Astrocyte (in vitro differentiated cells and primary cell): ENCODE data around the gene COL18A1. TPM values are rescaled to one million over a fixed set of nuclear protein-coding genes. Genes with fewer than 3 reads are reported as not detected.
A peak's percentile ranks its signal among the peaks of the same experiment; 100 is the strongest.

ENCODE experiments used
- DNase-seq: peaks from one replicate; pipeline ENCODE4 v3.0.0-alpha.2; 2010; ENCODE audit warnings: low read depth
- FAIRE-seq: peaks from 2 replicates; lab custom pipeline; 2011; peaks lifted over from hg19 to GRCh38; lab: Jason Lieb, UNC
- H2AFZ ChIP-seq: 2 replicates; pipeline ENCODE4 v1.6.0; 2012; ENCODE audit warnings: low read depth, low read length, inconsistent platforms
- H3K27ac ChIP-seq: 2 replicates; pipeline ENCODE4 v1.5.1; 2011; ENCODE audit warnings: low read depth, low read length, inconsistent platforms
- H3K27me3 ChIP-seq: 2 replicates; pipeline ENCODE4 v1.6.0; 2011; ENCODE audit warnings: low read length, inconsistent platforms; ENCODE audit not compliant: insufficient read depth
- H3K36me3 ChIP-seq: 2 replicates; pipeline ENCODE4 v1.5.1; 2011; ENCODE audit warnings: low read length, inconsistent platforms; ENCODE audit not compliant: insufficient read depth
- H3K4me1 ChIP-seq: 2 replicates; pipeline ENCODE4 v1.5.1; 2011; ENCODE audit warnings: low read length, inconsistent platforms; ENCODE audit not compliant: insufficient read depth
- H3K4me2 ChIP-seq: 2 replicates; pipeline ENCODE4 v1.6.0; 2012; ENCODE audit warnings: low read length, inconsistent platforms
- H3K4me3 ChIP-seq: 2 replicates; pipeline ENCODE4 v1.5.1; 2011; ENCODE audit warnings: low read depth, mild to moderate bottlenecking, low read length, inconsistent platforms; ENCODE audit not compliant: insufficient read depth
- H3K79me2 ChIP-seq: 2 replicates; pipeline ENCODE4 v1.6.0; 2012; ENCODE audit warnings: mild to moderate bottlenecking, low read length, inconsistent platforms; ENCODE audit not compliant: insufficient read depth
- H3K9ac ChIP-seq: 2 replicates; pipeline ENCODE4 v1.6.0; 2012; ENCODE audit warnings: mild to moderate bottlenecking, low read length, inconsistent platforms
- H3K9me3 ChIP-seq: 2 replicates; pipeline ENCODE4 v1.5.1; 2012; ENCODE audit warnings: low read depth, mild to moderate bottlenecking, low read length, inconsistent platforms; ENCODE audit not compliant: insufficient read depth
- H4K20me1 ChIP-seq: 2 replicates; pipeline ENCODE4 v1.6.0; 2012; ENCODE audit warnings: low read length, inconsistent platforms; ENCODE audit not compliant: insufficient read depth
- H3K27ac Mint-ChIP-seq: one replicate; pipeline ENCODE4 v1.8.0; 2021; ENCODE audit warnings: mild to moderate bottlenecking, mixed read lengths; ENCODE audit not compliant: unreplicated experiment
- H3K27me3 Mint-ChIP-seq: one replicate; pipeline ENCODE4 v1.8.0; 2021; ENCODE audit warnings: low read depth, mixed read lengths; ENCODE audit not compliant: unreplicated experiment
- H3K36me3 Mint-ChIP-seq: one replicate; pipeline ENCODE4 v1.8.0; 2021; ENCODE audit warnings: low read depth, mixed read lengths; ENCODE audit not compliant: unreplicated experiment
- H3K4me1 Mint-ChIP-seq: one replicate; pipeline ENCODE4 v1.8.0; 2021; ENCODE audit warnings: low read depth, mixed read lengths; ENCODE audit not compliant: unreplicated experiment
- H3K4me3 Mint-ChIP-seq: one replicate; pipeline ENCODE4 v1.8.0; 2021; ENCODE audit warnings: mild to moderate bottlenecking, moderate library complexity, mixed read lengths; ENCODE audit not compliant: unreplicated experiment
- H3K9me3 Mint-ChIP-seq: one replicate; pipeline ENCODE4 v1.8.0; 2021; ENCODE audit warnings: mild to moderate bottlenecking, mixed read lengths; ENCODE audit not compliant: unreplicated experiment
- EZH2 ChIP-seq: IDR thresholded peaks from 2 replicates; pipeline ENCODE4 v1.6.1; 2012; ENCODE audit warnings: mild to moderate bottlenecking, low read length, inconsistent platforms; ENCODE audit not compliant: insufficient read depth
- total RNA-seq: library from RNA; stranded (reverse); gene quantifications from 2 replicates; pipeline ENCODE4 v1.2.1, GENCODE V29; 2021
- TF ChIP-seq, protein P1 (sequence below): IDR thresholded peaks from 2 replicates; pipeline ENCODE4 v1.5.1; 2011; ENCODE audit warnings: low read depth, mild to moderate bottlenecking, inconsistent platforms, low read length, moderate library complexity; ENCODE audit not compliant: insufficient read depth

Gene COL18A1
- total RNA-seq, 1 donor from 2014 or later = 616 TPM

DNA sequence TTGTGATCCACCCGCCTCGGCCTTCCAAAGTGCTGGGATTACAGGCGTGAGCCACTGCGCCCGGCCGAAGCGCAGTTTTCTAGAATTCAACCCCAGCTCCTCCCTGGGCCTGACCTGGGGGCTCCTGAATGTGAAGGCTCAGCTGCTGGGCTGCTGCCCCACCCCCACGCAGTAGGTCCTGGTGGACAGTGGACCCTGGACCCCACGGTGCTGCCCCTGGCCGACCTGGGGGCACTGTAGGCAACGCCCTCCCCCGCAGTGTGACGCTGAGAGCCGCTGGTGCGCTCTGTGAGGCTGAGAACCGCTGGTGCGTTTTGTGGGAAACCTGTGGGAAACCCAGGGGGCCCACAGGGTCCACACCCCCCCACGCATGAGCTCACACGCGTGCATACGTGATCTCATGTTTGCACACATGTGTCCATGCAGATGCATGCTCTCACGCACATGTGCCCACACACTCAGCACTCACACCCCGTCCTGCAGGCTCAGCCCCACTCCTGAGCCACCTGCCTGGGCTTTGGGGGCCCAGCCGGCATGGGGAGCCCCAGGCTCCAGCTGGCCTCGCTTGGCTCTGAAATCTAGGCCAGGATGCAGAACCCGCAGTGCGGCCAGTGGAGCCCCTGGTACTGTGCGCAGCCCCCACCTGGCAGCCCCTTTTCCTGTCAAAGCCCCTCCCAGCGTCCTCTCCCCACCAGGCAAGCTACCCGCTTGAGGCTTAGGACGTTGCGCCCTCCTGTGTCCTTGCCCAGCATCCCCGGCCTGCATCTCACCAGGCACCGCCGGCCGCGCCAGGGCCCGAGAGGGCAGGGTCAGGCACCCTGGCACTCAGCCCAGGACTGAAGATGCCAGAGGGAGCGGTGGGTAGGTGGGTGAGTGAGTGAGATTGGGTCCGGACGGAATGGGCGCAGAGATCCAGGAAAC lies 67.7 kb downstream of the COL18A1 start:
- no peak overlapping the region for H3K27ac Mint-ChIP-seq
- Histone ChIP-seq H3K27ac (no peak overlapping the region), H3K9me3 (no peaks in the 10 kb centered on the region), H3K4me2 (no peak overlapping the region), H3K4me3 (no peak overlapping the region), H3K79me2 (peaks cover 28% of the 10 kb centered on the region), H3K36me3 (peaks cover 3% of the 10 kb centered on the region), H3K9ac (no peak overlapping the region), H4K20me1 (peaks cover 21% of the 10 kb centered on the region), H3K27me3 (no peaks in the 10 kb centered on the region), H3K4me1 (peaks cover 22% of the 10 kb centered on the region), H2AFZ (no peak overlapping the region)
- FAIRE-seq (no peak), DNase-seq (no peak)
- no peaks in the 10 kb centered on the region for H3K9me3 Mint-ChIP-seq
- H3K27me3 Mint-ChIP-seq = no peaks in the 10 kb centered on the region
- TF ChIP-seq EZH2 = no peak
- TF ChIP-seq, protein P1, sequence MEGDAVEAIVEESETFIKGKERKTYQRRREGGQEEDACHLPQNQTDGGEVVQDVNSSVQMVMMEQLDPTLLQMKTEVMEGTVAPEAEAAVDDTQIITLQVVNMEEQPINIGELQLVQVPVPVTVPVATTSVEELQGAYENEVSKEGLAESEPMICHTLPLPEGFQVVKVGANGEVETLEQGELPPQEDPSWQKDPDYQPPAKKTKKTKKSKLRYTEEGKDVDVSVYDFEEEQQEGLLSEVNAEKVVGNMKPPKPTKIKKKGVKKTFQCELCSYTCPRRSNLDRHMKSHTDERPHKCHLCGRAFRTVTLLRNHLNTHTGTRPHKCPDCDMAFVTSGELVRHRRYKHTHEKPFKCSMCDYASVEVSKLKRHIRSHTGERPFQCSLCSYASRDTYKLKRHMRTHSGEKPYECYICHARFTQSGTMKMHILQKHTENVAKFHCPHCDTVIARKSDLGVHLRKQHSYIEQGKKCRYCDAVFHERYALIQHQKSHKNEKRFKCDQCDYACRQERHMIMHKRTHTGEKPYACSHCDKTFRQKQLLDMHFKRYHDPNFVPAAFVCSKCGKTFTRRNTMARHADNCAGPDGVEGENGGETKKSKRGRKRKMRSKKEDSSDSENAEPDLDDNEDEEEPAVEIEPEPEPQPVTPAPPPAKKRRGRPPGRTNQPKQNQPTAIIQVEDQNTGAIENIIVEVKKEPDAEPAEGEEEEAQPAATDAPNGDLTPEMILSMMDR = no peak
- H3K4me1 Mint-ChIP-seq = peaks cover 28% of the 10 kb centered on the region
- no peaks in the 10 kb centered on the region for H3K36me3 Mint-ChIP-seq
- no peak overlapping the region for H3K4me3 Mint-ChIP-seq

DNA sequence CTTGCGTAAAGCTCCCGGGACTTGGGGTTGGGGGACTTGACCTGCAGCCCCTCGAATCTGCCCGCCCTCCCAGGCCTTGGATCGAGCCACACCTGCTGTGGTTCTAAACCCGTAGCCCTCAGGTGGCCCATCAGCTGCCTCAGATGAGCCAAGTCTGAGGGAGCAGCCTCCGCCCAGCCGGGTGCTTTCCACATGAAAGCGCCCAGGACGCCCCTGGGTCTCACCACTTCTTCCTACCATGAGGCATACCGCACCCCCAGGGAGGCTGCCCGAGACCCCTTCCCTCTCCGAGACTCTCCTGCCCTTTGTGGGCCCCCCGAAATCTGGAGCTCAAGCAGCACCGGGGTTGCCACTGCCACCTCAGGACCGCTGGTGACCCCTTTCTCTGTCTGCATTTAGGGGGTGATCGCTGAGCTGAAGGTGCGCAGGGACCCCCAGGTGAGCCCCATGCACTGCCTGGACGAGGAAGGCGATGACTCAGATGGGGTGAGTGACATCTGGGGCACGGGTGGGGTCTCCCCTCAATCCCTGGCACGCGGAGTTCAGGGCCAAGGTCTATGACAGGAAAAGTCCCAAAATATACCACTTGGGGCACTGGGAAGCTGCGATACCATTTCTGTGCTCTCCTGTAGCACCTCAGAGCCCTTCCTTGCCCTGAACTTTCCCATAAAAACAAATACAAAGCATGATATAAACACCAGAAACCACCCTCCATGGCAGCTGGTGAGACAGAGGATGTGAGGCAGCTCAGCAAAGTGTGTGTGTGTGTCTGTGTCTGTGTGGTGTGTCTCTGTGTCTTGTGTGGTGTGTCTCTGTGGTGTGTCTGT lies 68.7 kb downstream of the COL18A1 start:
- TF ChIP-seq, protein P1 = no peak
- TF ChIP-seq EZH2 = no peak
- H3K27me3 Mint-ChIP-seq = no peaks in the 10 kb centered on the region
- no peaks in the 10 kb centered on the region for H3K27me3 ChIP-seq
- H3K27ac Mint-ChIP-seq = peak overlapping the region; percentile 47
- no peaks in the 10 kb centered on the region for H3K9me3 Mint-ChIP-seq
- H4K20me1 ChIP-seq = peaks cover 20% of the 10 kb centered on the region
- FAIRE-seq (no peak), DNase-seq (no peak)
- H3K4me1 Mint-ChIP-seq = peaks cover 34% of the 10 kb centered on the region
- peaks cover 4% of the 10 kb centered on the region for H3K36me3 Mint-ChIP-seq
- no peak overlapping the region for H3K4me3 Mint-ChIP-seq
- peaks cover 27% of the 10 kb centered on the region for H3K4me1 ChIP-seq
- peaks cover 3% of the 10 kb centered on the region for H3K36me3 ChIP-seq
- no peak overlapping the region for H3K9ac ChIP-seq
- H2AFZ ChIP-seq = no peak overlapping the region
- H3K79me2 ChIP-seq = peaks cover 25% of the 10 kb centered on the region
- H3K4me2 ChIP-seq = no peak overlapping the region
- H3K9me3 ChIP-seq = no peaks in the 10 kb centered on the region
- H3K27ac ChIP-seq = no peak overlapping the region
- H3K4me3 ChIP-seq = no peak overlapping the region
